A549 treated with CpdA at 1 μM for 4 hours (cell line): ENCODE data around the gene MYH11. TPM values are rescaled to one million over a fixed set of nuclear protein-coding genes. Genes with fewer than 3 reads are reported as not detected.

Experiments used
- total RNA-seq: library from RNA; stranded (reverse); fragments of 200-300 nt; extraction: Qiagen RNA extraction; gene quantifications from 5 replicates; pipeline ENCODE4 v1.2.3, GENCODE V29; 2022; ENCODE audit warnings: low read depth

Gene MYH11
- 0.02 to 0.13 TPM (median 0.04 TPM) in 5 replicates for total RNA-seq

DNA sequence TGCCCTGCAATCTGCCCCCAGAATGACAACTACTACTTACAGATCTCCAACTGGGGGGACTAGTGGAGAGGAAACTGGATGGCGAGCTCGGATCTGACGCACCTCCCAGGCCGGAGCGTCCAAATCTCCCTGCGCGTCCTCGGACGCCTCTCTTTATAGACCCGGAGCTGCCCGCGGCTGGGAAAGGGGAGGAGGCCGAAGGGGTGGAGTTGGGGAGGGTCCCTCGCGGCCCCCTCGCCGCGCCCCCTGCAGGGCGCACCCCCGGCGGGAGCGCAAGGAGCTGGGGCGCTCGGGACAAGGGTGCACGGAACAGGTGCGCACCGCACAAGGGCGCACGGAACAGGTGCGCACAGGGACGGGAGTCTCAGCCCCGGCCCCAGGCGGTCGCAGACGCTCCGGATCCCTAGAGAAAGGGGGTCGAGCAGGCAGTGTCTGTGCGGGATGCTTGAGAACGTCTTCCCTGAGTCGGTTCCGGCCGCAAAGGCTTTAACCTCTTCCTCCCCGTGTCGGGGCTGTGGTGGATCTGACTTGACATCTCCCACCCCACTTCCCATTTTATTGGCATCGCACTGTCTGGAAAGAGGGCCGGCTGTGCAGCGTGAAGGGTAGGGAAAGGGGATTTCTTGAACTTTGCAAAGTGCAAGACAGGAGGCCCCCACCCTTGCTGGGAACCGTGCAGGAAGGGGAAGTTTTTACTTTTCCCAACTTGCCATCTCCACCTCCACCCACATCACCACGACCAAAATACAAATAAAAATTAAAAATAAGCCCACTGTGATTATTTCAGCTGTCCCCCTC is at the start of gene MYH11:
Gene MYH11, minus strand, starts transcription at position 128 of the 798 bp plus-strand sequence. CDS start 18,776 bp downstream, outside the sequence.

DNA sequence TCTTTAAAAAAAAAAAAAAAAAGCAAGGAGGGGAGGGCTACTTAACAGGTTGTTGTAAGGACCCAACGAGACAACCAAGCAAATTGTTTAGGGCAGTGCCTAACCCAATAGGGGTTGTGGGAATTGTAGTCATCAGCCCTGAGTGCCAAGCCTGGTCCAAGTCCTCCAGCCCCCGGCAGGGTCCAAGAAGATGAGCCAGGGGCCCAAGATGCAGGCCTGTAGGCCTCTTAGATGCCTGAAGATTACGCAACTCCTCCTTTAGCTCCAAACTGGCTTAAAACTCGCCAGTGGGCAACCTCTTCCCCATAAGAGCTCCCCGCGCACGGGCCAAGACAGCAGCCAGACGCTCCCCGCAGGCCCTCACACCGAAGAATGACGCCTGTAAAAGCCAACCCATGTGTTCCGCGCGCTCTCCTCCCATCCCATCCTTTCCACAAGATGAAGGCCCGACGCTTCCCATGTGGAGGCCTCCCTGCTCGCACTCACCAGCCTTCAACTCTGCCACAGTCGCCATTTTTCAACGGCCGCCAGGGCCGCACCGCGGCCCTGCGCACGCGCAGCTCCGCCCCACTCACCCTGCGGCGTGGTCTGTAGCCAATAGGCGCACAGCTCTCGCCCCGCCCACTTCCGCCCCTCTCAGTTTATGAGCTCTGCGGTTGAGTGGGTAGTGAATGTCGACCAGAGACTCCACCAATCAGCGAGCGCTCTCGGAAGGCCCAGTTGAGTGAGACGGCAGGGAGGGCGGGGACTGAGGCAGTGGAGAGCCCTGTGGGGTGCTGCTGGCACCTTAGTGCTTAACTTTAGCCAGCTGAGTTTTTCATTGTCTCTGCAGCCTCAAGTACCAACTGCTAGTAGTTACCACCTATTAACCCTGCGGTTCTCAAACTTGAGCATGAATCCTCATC is 31.5 kb upstream of the MYH11 start, which contains the start of gene CEP20:
Gene CEP20, minus strand, starts transcription at position 532 of the 905 bp plus-strand sequence. Its CDS starts 18 bp downstream, at position 514.

Other genes with a start within 250 kb of the MYH11 start
- 10.7 to 13.2 TPM (median 12.0 TPM) in 5 replicates for gene MARF1, start 213.9 kb downstream of the MYH11 start, total RNA-seq
- 35.5 to 48.3 TPM (median 42.9 TPM) in 5 replicates for gene NDE1, start 206.8 kb downstream of the MYH11 start, total RNA-seq
- 39.2 to 51.9 TPM (median 46.2 TPM) in 5 replicates for gene CEP20, start 31.6 kb upstream of the MYH11 start, total RNA-seq
- gene ABCC1, start 92.6 kb upstream of the MYH11 start, total RNA-seq = 100 to 119 TPM (median 109 TPM) in 5 replicates